ENCODE measurements around the gene TMEM26.

Gene TMEM26

GRCh38 chr10:61452655-61453641, at the start of gene TMEM26:
TSS of gene TMEM26 (minus strand) at chr10:61453381. CDS start at chr10:61453081, 300 bp downstream.
- no peak for DNase-seq (ENCODE audit: low read depth in 3 of 3)

GRCh38 chr10:61500460-61500859, 47.3 kb upstream of the TMEM26 start:
- DNase-seq (ENCODE audit: low read depth in 3 of 3), result no peak

DNA sequence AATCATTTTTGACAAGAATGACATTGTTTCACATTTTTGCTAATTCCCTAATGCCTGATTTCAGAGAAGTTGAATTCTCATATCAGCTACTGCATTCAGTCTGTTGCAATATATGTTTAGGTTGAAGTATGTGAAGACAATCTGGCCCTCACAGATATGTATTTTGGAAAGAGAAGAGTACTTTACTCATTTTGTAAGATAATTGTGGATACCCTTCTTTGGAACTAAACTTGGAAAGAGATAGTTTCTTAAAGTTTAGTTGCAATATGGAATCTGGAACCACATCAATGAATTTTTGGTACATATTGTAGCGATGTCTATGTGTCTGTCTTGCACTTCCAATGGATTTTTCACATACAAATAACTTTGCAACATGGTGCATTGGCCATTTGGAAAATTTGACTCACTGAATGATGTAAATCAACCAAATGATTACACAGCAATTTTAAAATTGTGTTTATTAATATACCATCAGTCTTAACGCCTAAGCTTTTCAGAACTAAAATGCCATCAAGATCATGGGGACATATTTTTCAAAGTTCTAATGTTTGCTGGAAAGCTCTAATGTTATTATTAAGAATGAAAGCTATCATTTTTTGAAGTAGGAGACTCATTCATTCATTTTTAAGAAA, 39.3 kb upstream of the TMEM26 start:
- no peak for DNase-seq (ENCODE audit: low read depth in 3 of 3)

GRCh38 chr10:61487506-61487905, 34.3 kb upstream of the TMEM26 start:
- DNase-seq (ENCODE audit: low read depth in 3 of 3), result no peak

- no peak for DNase-seq (ENCODE audit: low read depth in 3 of 3)
These were observed 33.7 kb upstream of the TMEM26 start for GRCh38 chr10:61486738-61487396.

DNA sequence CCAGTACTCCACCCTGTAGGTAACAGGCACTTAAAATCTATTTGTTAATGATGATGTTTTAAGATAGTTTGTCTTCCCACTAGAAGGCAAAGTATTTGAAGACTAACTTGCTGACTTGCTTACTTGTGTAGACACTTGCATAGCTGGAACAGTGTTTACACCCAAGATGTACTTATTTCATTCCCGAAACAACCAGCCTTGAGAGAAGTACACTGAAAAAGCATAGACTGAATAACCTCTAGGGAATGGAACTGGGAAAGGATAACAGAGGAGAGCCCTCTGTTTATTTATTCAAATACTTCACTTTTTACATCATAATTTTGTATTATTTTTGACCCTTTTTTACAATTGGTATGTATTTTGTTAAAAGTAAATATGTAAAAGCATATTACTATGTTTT, 33.1 kb upstream of the TMEM26 start:
- DNase-seq (ENCODE audit: low read depth in 3 of 3), result no peak

DNA sequence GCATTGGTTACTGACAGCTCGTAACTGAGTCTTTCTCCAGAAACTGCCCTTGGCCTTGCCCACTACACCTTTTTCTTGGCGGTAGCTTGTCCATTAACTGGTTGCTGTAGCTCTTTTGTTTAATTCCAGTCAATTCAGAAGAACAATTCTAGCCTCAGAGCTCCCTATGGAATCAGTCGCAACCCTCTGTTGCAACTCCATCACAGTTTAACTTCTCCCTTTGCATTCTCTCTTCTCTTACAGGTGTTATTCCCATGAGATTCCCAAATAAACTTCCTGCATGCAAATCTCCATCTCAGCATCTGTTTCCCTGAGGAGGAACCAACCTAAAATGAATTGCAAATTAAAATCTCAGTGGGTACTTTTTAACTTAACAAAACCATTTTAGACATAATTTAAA, 28.4 kb upstream of the TMEM26 start:
- no peak for DNase-seq (ENCODE audit: low read depth in 3 of 3)

DNA sequence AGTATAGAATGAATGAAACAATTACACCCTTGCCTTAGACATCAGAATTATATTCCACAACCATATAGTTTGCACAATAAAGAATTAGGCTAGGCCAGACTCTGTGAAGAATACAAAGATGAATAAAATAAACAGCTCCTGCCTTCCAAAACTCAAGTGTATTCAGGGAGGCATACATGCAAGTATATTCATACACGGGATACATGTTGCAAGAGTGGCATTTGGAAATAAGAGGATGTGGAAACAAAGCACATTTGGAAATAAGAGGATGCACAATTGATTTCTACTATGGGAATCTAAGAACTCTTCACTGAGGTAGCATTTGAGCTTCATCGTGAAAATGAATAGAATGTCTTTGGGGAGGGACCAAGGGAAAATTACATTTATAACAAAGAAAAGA, 27.0 kb upstream of the TMEM26 start:
- no peak for DNase-seq (ENCODE audit: low read depth in 3 of 3)

DNA sequence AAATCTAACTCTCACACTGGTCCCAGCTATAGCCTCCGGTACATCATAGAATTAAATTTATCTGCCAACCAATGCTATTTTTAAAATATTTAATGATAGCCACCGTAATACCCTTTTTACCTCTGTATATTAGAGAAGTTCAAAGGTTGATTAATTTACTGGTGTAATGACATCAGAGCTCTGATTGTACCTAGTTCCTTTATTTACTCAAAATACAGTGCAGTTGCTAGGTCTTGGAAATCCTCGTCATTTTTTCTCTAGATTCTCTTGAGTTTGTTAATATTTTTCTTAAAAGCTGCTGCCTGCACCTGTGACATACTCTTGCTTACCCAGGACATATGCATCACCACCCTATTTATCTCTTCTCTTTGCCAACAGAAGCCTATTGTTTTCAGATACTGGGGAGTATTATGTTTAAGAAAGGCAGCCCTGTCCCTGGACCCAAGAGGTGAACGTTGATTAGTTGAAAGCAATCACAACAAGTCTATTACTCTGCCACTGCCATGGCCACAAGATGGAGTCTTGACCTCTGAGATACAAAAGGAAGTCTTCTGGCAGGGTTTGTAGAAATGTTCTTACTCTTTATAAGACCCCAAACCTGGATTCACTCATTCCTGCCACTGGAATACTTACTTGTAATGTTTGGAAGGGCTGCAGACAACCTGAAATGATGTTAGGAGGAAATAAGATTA, 25.6 kb upstream of the TMEM26 start:
- DNase-seq (ENCODE audit: low read depth in 3 of 3), result no peak

GRCh38 chr10:61477451-61477850, 24.3 kb upstream of the TMEM26 start:
- no peak for DNase-seq (ENCODE audit: low read depth in 3 of 3)

GRCh38 chr10:61476529-61476928, 23.3 kb upstream of the TMEM26 start:
- DNase-seq (ENCODE audit: low read depth in 3 of 3), result no peak

- no peak for DNase-seq (ENCODE audit: low read depth in 3 of 3)
These were observed 22.3 kb upstream of the TMEM26 start for GRCh38 chr10:61475449-61475873.

GRCh38 chr10:61472090-61472674, 19.0 kb upstream of the TMEM26 start:
- no peak for DNase-seq (ENCODE audit: low read depth in 3 of 3)

GRCh38 chr10:61471491-61471890, 18.3 kb upstream of the TMEM26 start:
- no peak for DNase-seq (ENCODE audit: low read depth in 3 of 3)

GRCh38 chr10:61470740-61471139, 17.6 kb upstream of the TMEM26 start:
- no peak for DNase-seq (ENCODE audit: low read depth in 3 of 3)

DNA sequence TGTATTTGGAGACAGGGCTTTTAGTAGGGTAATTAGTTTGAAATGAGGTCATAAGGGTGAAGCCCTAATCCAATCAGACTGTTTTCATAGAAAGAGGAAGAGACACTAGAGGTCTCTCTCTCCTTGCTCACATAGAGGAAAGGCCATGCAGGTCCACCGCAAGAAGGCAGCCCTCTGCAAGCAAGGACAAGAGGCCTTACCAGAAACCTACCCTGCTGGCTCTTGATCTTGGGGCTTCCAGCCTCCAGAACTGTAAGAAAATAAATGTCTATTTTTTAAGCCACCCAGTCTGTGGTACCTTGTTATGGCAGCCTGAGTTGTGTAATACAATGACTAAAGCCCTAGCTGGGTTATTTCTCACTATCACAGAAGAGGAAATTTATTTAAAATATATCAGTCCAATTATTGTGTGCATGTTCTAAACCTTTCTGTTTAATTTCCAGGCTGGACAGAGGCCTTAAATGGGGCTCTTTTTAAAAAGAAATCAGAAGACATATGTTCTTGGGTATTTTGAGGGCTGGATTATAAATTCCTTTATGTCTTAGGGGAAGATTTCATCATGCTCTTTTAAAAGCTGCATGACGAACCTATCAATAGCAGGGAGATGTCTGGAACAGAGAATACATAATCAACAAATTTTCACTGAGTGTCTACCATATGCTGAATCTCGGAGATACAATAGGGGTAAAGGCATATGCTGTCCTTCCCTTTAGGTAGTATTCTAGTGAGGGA, 12.9 kb upstream of the TMEM26 start:
- no peak for DNase-seq (ENCODE audit: low read depth in 3 of 3)

GRCh38 chr10:61465171-61465496, 12.0 kb upstream of the TMEM26 start:
- DNase-seq (ENCODE audit: low read depth in 3 of 3), result no peak

GRCh38 chr10:61464461-61465170, 11.4 kb upstream of the TMEM26 start:
- DNase-seq (ENCODE audit: low read depth in 3 of 3), result no peak

- no peak for DNase-seq (ENCODE audit: low read depth in 3 of 3)
These were observed 10.1 kb upstream of the TMEM26 start for GRCh38 chr10:61463035-61463909.
